ENCODE measurements around the gene KDR.

DNA sequence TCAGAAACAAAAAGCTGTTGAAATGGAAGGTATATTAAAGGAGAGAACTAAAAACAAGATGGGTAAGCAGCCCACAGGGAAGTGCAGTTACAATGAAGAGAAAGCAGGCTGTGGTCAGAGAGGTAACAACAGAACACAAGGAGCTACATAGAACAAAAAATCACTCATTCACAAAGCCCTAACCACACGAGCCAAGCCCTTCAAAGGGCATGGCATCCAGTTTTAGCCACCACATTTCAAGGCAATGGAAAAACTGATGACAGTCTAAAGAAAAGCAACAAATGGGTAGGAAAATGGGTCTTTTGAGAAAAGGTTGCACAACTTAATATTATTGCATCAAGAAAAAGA, 37.5 kb downstream of the KDR start:
- TF ChIP-seq, protein P1, sequence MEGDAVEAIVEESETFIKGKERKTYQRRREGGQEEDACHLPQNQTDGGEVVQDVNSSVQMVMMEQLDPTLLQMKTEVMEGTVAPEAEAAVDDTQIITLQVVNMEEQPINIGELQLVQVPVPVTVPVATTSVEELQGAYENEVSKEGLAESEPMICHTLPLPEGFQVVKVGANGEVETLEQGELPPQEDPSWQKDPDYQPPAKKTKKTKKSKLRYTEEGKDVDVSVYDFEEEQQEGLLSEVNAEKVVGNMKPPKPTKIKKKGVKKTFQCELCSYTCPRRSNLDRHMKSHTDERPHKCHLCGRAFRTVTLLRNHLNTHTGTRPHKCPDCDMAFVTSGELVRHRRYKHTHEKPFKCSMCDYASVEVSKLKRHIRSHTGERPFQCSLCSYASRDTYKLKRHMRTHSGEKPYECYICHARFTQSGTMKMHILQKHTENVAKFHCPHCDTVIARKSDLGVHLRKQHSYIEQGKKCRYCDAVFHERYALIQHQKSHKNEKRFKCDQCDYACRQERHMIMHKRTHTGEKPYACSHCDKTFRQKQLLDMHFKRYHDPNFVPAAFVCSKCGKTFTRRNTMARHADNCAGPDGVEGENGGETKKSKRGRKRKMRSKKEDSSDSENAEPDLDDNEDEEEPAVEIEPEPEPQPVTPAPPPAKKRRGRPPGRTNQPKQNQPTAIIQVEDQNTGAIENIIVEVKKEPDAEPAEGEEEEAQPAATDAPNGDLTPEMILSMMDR (IDR thresholded peaks at IDR 0.05): no peak
- no peak for TF ChIP-seq POLR2A (IDR thresholded peaks at IDR 0.05)
